ENCODE data around the gene IRF1.

The IRF1 gene

DNA sequence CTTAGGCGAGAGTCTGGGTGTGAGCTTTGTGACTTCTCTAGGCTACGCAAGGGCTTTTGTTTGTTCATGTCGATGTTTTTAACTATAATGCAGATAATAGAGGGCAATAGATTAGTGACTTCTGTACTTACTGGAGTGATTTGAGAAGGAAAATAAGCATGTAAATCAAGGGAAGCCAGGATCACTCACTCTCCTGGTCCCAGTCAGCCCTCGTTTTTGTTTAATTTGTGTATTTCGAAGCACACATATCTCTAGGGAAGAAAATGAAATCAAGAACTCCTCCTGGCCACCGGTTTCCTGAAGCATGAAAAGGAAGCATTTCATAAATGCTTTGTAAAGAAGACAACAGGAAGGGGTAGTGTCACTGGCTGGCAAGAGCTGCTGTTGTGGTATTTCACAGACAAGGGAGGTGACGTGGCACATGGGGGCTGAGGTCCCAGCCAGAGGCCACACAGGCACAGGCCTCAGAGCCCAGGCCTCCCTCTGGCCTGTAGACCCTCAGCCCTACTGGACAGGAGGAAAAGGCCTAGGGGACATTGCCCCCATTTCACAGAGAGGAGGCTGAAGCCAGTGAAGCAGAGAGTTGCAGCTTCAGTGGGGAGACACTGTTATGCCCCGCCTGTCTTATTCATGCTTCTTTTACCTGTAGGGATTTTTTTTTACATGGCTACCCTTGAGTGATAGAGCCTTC is 34.1 kb downstream of the IRF1 start:
- peak; percentile 64 for DNase-seq (ENCODE audit: low read depth)
- no peak for TF ChIP-seq CTCF (IDR thresholded peaks at IDR 0.05; ENCODE audit: low read depth, low read length, missing control alignments)
- H3K4me3 ChIP-seq (ENCODE audit: low read depth, low read length) = no peak overlapping the region

DNA sequence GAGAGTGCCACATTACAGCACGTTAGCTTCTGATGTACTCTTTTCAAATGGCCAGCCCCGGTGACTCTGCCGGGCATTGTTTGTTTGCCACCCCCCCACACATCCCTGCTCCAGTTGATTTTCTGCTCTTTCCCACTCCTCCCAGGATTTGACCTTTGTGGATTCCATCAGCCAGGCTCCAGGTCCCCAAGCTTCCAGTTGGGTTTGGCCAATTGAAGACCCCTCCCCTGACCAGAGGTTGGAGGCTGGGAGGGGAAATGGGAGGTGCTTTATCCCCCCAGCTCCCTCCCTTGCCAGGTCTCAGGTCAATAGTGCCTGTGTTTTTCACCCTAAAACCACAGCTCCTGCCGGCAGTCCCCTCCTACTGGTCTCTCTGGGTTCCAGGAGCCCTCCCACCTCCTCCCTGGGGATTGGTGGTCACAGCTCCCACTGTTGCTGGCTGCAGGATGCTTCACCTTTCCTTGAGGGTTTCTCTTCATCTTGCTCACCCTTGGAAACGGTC is 34.9 kb downstream of the IRF1 start:
- DNase-seq (ENCODE audit: low read depth) = no peak
- no peak overlapping the region for H3K4me3 ChIP-seq (ENCODE audit: low read depth, low read length)
- no peak for TF ChIP-seq CTCF (IDR thresholded peaks at IDR 0.05; ENCODE audit: low read depth, low read length, missing control alignments)

- no peak for TF ChIP-seq CTCF (IDR thresholded peaks at IDR 0.05; ENCODE audit: low read depth, low read length, missing control alignments)
- no peak for DNase-seq (ENCODE audit: low read depth)
- no peak overlapping the region for H3K4me3 ChIP-seq (ENCODE audit: low read depth, low read length)
These were observed 36.2 kb downstream of the IRF1 start for GRCh38 chr5:132454361-132454760.

DNA sequence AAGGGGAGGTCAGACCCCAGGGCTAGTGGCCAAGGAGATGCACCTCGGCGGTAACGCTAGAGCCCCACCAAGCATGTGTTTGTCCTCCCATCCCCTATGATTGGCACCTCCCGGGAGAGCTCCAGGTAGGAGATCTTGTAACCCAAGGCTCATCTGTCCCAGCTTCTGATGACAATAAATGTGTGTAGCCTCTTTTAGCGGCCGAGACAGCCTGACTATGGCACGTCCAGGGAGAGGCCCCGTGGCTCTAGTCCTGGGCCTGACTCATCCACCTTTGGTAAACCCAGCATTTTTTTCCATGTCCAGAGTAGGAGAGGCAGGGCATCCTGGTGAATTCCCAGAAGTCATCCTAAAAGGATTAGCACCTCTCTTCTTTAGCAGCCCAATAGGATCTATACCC is 39.2 kb downstream of the IRF1 start:
- no peak for DNase-seq (ENCODE audit: low read depth)
- no peak overlapping the region for H3K4me3 ChIP-seq (ENCODE audit: low read depth, low read length)
- TF ChIP-seq CTCF (IDR thresholded peaks at IDR 0.05; ENCODE audit: low read depth, low read length, missing control alignments) = no peak

- no peak for TF ChIP-seq CTCF (IDR thresholded peaks at IDR 0.05; ENCODE audit: low read depth, low read length, missing control alignments)
- no peak for DNase-seq (ENCODE audit: low read depth)
- H3K4me3 ChIP-seq (ENCODE audit: low read depth, low read length) = no peak overlapping the region
These were observed 41.5 kb downstream of the IRF1 start for GRCh38 chr5:132449060-132449459.

- H3K4me3 ChIP-seq (ENCODE audit: low read depth, low read length) = no peak overlapping the region
- no peak for DNase-seq (ENCODE audit: low read depth)
- TF ChIP-seq CTCF (IDR thresholded peaks at IDR 0.05; ENCODE audit: low read depth, low read length, missing control alignments) = no peak
These were observed 43.4 kb downstream of the IRF1 start for GRCh38 chr5:132447196-132447595.

GRCh38 chr5:132446621-132447020 is 44.0 kb downstream of the IRF1 start:
- no peak for TF ChIP-seq CTCF (IDR thresholded peaks at IDR 0.05; ENCODE audit: low read depth, low read length, missing control alignments)
- no peak overlapping the region for H3K4me3 ChIP-seq (ENCODE audit: low read depth, low read length)
- no peak for DNase-seq (ENCODE audit: low read depth)

All from GM12864 (cell line).